Right cardiac atrium (tissue), 5 donors: ENCODE results near the gene GPS2. TPM values are rescaled to one million over a fixed set of nuclear protein-coding genes. Genes with fewer than 3 reads are reported as not detected.

ENCODE experiments used
- ATAC-seq, 2 donors: fragments of 200-7000 bp; cut with Tn5 transposase; one replicate each; pipeline versions ENCODE4 v1.8.0 to v1.9.1; 2020; ENCODE audit warnings: moderate library complexity in 2 of 2, mild to moderate bottlenecking in 1 of 2
- DNase-seq, 3 donors: peaks; one replicate each; pipeline ENCODE4 v3.0.0-alpha.2; 2020
- H3K27ac ChIP-seq: one replicate; pipeline ENCODE4 v1.5.1; 2013; ENCODE audit warnings: mild to moderate bottlenecking, low read length, control low read depth, moderate library complexity
- H3K27me3 ChIP-seq: one replicate; pipeline ENCODE4 v1.6.1; 2013; ENCODE audit not compliant: control insufficient read depth, insufficient read depth
- H3K4me1 ChIP-seq: one replicate; pipeline ENCODE4 v1.6.1; 2013; ENCODE audit warnings: low read length; ENCODE audit not compliant: control insufficient read depth, insufficient read depth
- H3K4me3 ChIP-seq: one replicate; pipeline ENCODE4 v1.5.1; 2013; ENCODE audit warnings: low read length, control low read depth
- H3K9me3 ChIP-seq: one replicate; pipeline ENCODE4 v1.6.1; 2013; ENCODE audit warnings: low read length; ENCODE audit not compliant: control insufficient read depth
- WGBS: extraction: QIAGEN DNeasy Blood & Tissue Kit; methylation state at CpG from one replicate; pipeline ENCODE4 v1.1.7; 2013; 5-methylcytosine and 5-hydroxymethylcytosine counted together
- intact Hi-C, 4 donors: fragments of 100-400 bp; cut with DNase I; formaldehyde crosslinking; loops; one replicate each; pipeline versions ENCODE4 v1.11.0 to v1.14.0; 2022 to 2023
- long read RNA-seq, 4 donors: library from polyadenylated mRNA; unstranded; transcript quantifications; one replicate each; pipeline ENCODE4 v2.0.0, GENCODE V29; 2020 to 2021
- polyA plus RNA-seq: library from polyadenylated mRNA; stranded (reverse); fragments of 200-250 nt; gene quantifications from one replicate; pipeline ENCODE4 v1.2.3, GENCODE V29; 2013
- total RNA-seq, 4 donors: library from RNA; stranded (reverse); fragmentation: NEBNext Ultra II Directional; extraction: Animal tissue kit (Norgen Biotek cat#: 25700); gene quantifications; one replicate each; pipeline ENCODE4 v1.2.1, GENCODE V29; 2021
- donor health status: healthy with polysubstance abuse.
- donor health status: DM: no; HTN: yes; CAD: no.
- donor health status: DM: no; HTN: no; CAD: no.
- donor health status: DM: no; HTN: yes; CAD: no; lungs with severe emphysema.
- donor health status: DM: yes; HTN: yes; CAD: no.

Gene GPS2
- total RNA-seq, result 10 to 100 TPM; 65.0 to 76.1 (median 65.8) TPM
- polyA plus RNA-seq, result 68.4 TPM
- long read RNA-seq, donor 1, transcript GPS2-202 (10 exons, 1,371 nt), result minor isoform, 27 of 147 reads
- long read RNA-seq, donor 1, transcript GPS2-201 (11 exons, 1,379 nt), result major isoform, 55 of 147 reads
- long read RNA-seq, donor 1, partial matches to known transcripts, result 10 of 147 reads
- long read RNA-seq, donor 1, other reads (novel, unspliced or antisense), result 54 of 147 reads
- long read RNA-seq, donor 2, transcript GPS2-202 (10 exons, 1,371 nt), result minor isoform, 19 of 113 reads
- long read RNA-seq, donor 2, transcript GPS2-201 (11 exons, 1,379 nt), result major isoform, 45 of 113 reads
- long read RNA-seq, donor 2, partial matches to known transcripts, result 4 of 113 reads
- long read RNA-seq, donor 2, other reads (novel, unspliced or antisense), result 43 of 113 reads
- long read RNA-seq, donor 3, transcript GPS2-202 (10 exons, 1,371 nt), result minor isoform, 13 of 153 reads
- long read RNA-seq, donor 3, transcript GPS2-201 (11 exons, 1,379 nt), result major isoform, 75 of 153 reads
- long read RNA-seq, donor 3, partial matches to known transcripts, result 15 of 153 reads
- long read RNA-seq, donor 3, other reads (novel, unspliced or antisense), result 48 of 153 reads
- long read RNA-seq, donor 4, transcript GPS2-201 (11 exons, 1,379 nt), result major isoform, 41 of 89 reads
- long read RNA-seq, donor 4, transcript GPS2-202 (10 exons, 1,371 nt), result minor isoform, 22 of 89 reads
- long read RNA-seq, donor 4, partial matches to known transcripts, result 2 of 89 reads
- long read RNA-seq, donor 4, other reads (novel, unspliced or antisense), result 24 of 89 reads

DNA sequence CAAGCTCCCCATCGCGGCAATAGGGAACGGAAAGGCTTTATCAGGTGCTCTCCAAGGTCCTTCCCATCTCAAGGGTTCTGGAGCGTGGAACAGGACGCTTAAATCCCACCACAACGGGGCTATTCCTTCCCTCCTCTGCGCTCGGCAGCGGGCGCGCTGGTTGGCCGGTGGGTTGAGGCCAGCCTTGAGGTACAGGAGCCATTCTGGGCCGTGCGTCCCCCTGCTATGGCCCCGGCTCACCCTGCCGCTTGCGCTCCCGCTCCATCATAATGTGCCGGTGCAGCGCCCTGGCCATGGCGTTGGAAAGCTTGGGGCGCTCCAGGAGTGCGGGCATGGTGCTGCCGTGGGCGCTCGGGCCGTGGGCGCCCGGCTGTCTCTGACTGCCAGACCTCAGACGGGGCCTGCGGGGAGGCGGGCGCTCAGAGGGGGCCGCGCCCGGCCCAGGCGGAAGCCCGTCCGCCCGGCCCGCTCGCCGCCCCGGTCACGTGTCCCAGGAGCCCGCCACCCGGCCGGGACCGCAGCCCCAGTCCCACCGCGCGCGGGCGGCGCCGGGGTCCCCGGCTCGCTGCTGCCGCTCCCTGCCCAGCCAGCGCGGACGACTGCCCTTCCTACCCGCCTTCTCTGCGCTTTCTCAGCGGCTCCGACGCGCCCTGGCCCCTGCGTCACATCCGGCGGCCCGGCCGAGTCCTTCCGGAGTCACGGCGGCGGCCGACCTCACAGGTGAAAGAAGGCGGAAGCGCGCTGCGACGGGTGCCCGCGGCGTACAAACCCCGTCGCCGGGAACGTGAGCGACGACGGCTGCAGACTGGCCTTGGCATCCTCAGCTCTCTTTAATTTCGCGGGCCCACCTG is at the start of gene GPS2:
Gene GPS2, minus strand, starts transcription at position 642 of the 851 bp plus-strand sequence. Its CDS starts 308 bp downstream, at position 334.
- intact Hi-C loops, result no loop called here
- WGBS, result under 1% methylated on average over 95 of the region's 95 CpGs
- H3K9me3 ChIP-seq, result no peaks in the 10 kb centered on the region
- H3K27me3 ChIP-seq, result no peaks in the 10 kb centered on the region
- ATAC-seq, result peak; percentile 85 to 89
- H3K27ac ChIP-seq, result peak within 1 kb of the TSS; percentile 91
- DNase-seq, result peak; percentile 93 to 97 (median 97)
- peaks cover 3% of the 10 kb centered on the region for H3K4me1 ChIP-seq
- H3K4me3 ChIP-seq, result peak within 1 kb of the TSS; percentile 75

GRCh38 chr17:7363311-7363710 is 48.2 kb upstream of the GPS2 start:
- ATAC-seq, result no peak
- Histone ChIP-seq H3K9me3 (no peaks in the 10 kb centered on the region), H3K4me1 (no peaks in the 10 kb centered on the region), H3K27me3 (no peaks in the 10 kb centered on the region), H3K27ac (no peak overlapping the region), H3K4me3 (no peak overlapping the region)
- intact Hi-C loops, result loop anchor here in 1 of 4 donors (10.0 kb wide), 1 partner anchor 71 kb away; the partner anchor contains the start of genes FGF11 and TMEM102
- WGBS, result 94% methylated on average over 6 of the region's 6 CpGs
- peak in 1 of 3 donors; percentile 14 for DNase-seq

GRCh38 chr17:7361906-7362305 is 46.7 kb upstream of the GPS2 start:
- ATAC-seq, result no peak
- Histone ChIP-seq H3K4me1 (no peaks in the 10 kb centered on the region), H3K9me3 (no peaks in the 10 kb centered on the region), H3K4me3 (no peak overlapping the region), H3K27ac (no peak overlapping the region), H3K27me3 (no peaks in the 10 kb centered on the region)
- intact Hi-C loops, result loop anchor here in 1 of 4 donors (10.0 kb wide), 1 partner anchor 73 kb away; the partner anchor contains the start of genes FGF11 and TMEM102
- DNase-seq, result no peak
- WGBS, result 64% methylated on average over 3 of the region's 3 CpGs

- 54% methylated on average over 2 of the region's 2 CpGs for WGBS
- no peak overlapping the region for H3K27ac ChIP-seq
- H3K4me3 ChIP-seq, result no peak overlapping the region
Measured at GRCh38 chr17:7357381-7357780, 42.2 kb upstream of the GPS2 start.

DNA sequence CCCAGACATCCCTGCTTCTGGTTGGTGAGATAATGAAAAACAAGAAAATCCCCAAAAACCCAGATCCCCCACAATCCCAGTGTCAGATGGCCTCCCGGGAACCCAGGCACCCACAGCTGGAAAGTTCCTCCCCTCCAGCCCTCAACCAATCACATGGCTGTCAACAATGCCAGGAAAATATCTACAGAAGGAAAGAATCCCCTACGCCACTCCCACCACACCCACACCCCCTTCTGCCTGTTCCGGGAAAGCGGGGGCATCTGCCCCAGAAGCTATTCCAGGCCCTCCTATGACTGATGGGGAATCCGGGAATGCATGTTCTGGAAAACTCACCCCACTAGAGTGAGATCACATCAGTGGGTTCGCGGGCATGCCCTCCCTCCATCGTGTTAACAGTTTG is 41.6 kb upstream of the GPS2 start:
- WGBS, result 62% methylated on average over 8 of the region's 8 CpGs
- DNase-seq (peak in 1 of 3 donors; percentile 23), ATAC-seq (no peak)
- H3K4me1 ChIP-seq, result peaks cover 8% of the 10 kb centered on the region
- no peaks in the 10 kb centered on the region for H3K27me3 ChIP-seq
- no peak overlapping the region for H3K27ac ChIP-seq
- no peak overlapping the region for H3K4me3 ChIP-seq
- intact Hi-C loops, result loop anchor here in 3 of 4 donors (5.0 to 10.0 kb wide), 4 partner anchors 78 to 228 kb away; partner anchors contain the start of genes FGF11 (in 3 of the 3), TMEM102 (in 3 of the 3), MPDU1 (in 1 of the 3) and TNFSF13 (in 1 of the 3)
- H3K9me3 ChIP-seq, result no peaks in the 10 kb centered on the region

More at GRCh38 chr17:7357381-7357780, 42.2 kb upstream of the GPS2 start:
- intact Hi-C loops, result loop anchor here in 3 of 4 donors (5.0 to 10.0 kb wide), 4 partner anchors 77 to 227 kb away; partner anchors contain the start of genes FGF11 (in 3 of the 3), TMEM102 (in 3 of the 3), MPDU1 (in 1 of the 3) and TNFSF13 (in 1 of the 3)
- Histone ChIP-seq H3K4me1 (peaks cover 8% of the 10 kb centered on the region), H3K9me3 (no peaks in the 10 kb centered on the region), H3K27me3 (no peaks in the 10 kb centered on the region)
- DNase-seq (no peak), ATAC-seq (no peak)

- ATAC-seq, result peak; percentile 7 to 34
- intact Hi-C loops, result loop anchor here in 3 of 4 donors (5.0 to 10.0 kb wide), 4 partner anchors 79 to 229 kb away; partner anchors contain the start of genes FGF11 (in 3 of the 3), TMEM102 (in 3 of the 3), MPDU1 (in 1 of the 3) and TNFSF13 (in 1 of the 3)
- Histone ChIP-seq H3K9me3 (no peaks in the 10 kb centered on the region), H3K27ac (no peak overlapping the region), H3K27me3 (no peaks in the 10 kb centered on the region), H3K4me3 (no peak overlapping the region), H3K4me1 (peaks cover 8% of the 10 kb centered on the region)
- DNase-seq, result peak; percentile 81 to 93 (median 92)
- 13% methylated on average over 12 of the region's 12 CpGs for WGBS
Measured at GRCh38 chr17:7356072-7356549, 41.0 kb upstream of the GPS2 start.

- no peak overlapping the region for H3K27ac ChIP-seq
Measured at GRCh38 chr17:7355573-7355972, 40.4 kb upstream of the GPS2 start.

DNA sequence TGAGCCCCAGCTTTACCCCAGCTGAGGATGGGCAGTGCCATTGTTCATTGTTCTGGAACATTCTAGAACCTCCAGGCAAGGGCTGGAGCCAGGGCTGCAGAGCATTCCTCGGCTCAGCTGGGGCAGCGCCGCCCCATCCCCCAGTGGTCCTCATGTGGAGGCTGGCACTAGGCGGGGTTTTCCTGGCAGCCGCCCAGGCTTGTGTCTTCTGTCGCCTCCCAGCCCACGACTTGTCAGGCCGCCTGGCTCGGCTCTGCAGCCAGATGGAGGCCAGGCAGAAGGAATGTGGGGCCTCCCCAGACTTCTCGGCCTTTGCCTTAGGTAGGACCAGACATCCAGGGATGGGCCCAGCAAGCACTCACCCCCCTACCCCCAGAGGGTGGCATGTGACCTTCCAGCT is 39.9 kb upstream of the GPS2 start, which contains the start of gene TMEM95:
Gene TMEM95, plus strand, starts transcription at position 104 of the 400 bp plus-strand sequence. Its CDS starts 49 bp downstream, at position 153.
- no peak within 1 kb of the TSS for H3K27ac ChIP-seq
- peaks cover 8% of the 10 kb centered on the region for H3K4me1 ChIP-seq
- no peaks in the 10 kb centered on the region for H3K27me3 ChIP-seq
- DNase-seq, result peak; percentile 64 to 83 (median 82)
- H3K4me3 ChIP-seq, result no peak within 1 kb of the TSS
- H3K9me3 ChIP-seq, result no peaks in the 10 kb centered on the region
- intact Hi-C loops, result loop anchor here in 3 of 4 donors (5.0 to 10.0 kb wide), 4 partner anchors 80 to 230 kb away; partner anchors contain the start of genes FGF11 (in 3 of the 3), TMEM102 (in 3 of the 3), MPDU1 (in 1 of the 3) and TNFSF13 (in 1 of the 3)
- ATAC-seq, result no peak
- WGBS, result 40% methylated on average over 10 of the region's 10 CpGs

More at GRCh38 chr17:7355573-7355972, 40.4 kb upstream of the GPS2 start:
- H3K4me3 ChIP-seq, result no peak overlapping the region
- no peaks in the 10 kb centered on the region for H3K27me3 ChIP-seq
- intact Hi-C loops, result loop anchor here in 3 of 4 donors (5.0 to 10.0 kb wide), 4 partner anchors 79 to 229 kb away; partner anchors contain the start of genes FGF11 (in 3 of the 3), TMEM102 (in 3 of the 3), MPDU1 (in 1 of the 3) and TNFSF13 (in 1 of the 3)
- peaks cover 8% of the 10 kb centered on the region for H3K4me1 ChIP-seq
- no peaks in the 10 kb centered on the region for H3K9me3 ChIP-seq
- no peak for ATAC-seq
- peak in 1 of 3 donors; percentile 24 for DNase-seq
- 69% methylated on average over 8 of the region's 8 CpGs for WGBS

DNA sequence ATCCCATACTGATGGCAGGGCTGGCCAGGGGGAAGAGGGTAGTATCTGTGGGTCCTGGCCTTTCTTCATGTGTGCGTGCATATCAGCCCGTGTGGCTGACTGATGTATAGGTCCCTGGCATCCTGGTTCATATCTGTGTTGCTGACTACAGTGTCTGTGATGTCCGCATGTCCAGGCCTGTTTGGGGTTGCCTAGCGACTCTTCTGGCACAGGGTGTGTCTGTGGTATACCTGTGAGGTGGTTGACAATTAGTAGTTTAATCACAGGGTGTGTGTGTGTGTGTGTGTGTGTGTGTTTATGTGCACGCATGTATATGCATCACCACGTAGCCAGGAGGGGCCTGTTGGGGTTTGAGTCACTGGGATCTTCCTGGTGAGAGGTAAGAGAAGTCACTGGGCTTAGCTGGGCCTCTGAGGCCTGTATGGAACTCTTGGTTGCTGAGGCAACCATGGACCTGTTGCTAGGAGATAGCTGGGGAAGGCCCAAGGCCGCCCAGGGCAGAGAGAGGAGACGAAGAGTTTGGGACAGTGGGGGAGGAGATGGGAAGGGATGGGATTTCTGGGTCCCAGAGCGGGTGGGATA is 39.2 kb upstream of the GPS2 start:
- WGBS, result 71% methylated on average over 9 of the region's 9 CpGs
- DNase-seq (peak in 1 of 3 donors; percentile 32), ATAC-seq (no peak)
- H3K4me3 ChIP-seq, result no peak overlapping the region
- intact Hi-C loops, result loop anchor here in 3 of 4 donors (10.0 kb wide), 3 partner anchors 80 to 230 kb away; partner anchors contain the start of genes FGF11 (in 2 of the 3), TMEM102 (in 2 of the 3), MPDU1 (in 1 of the 3) and TNFSF13 (in 1 of the 3)
- H3K27ac ChIP-seq, result no peak overlapping the region
- H3K4me1 ChIP-seq, result peaks cover 8% of the 10 kb centered on the region
- no peaks in the 10 kb centered on the region for H3K9me3 ChIP-seq
- no peaks in the 10 kb centered on the region for H3K27me3 ChIP-seq
